ENCODE measurements around the gene PROC. TPM values are rescaled to one million over a fixed set of nuclear protein-coding genes. Genes with fewer than 3 reads are reported as not detected.

The PROC gene
- total RNA-seq, 1 experiment from 2014 or later = not detected

GRCh38 chr2:127407661-127408003 is 10.6 kb upstream of the PROC start:
- H3K27ac ChIP-seq (ENCODE audit: low read depth, low read length) = no peak overlapping the region
- intact Hi-C loops (cut with micrococcal nuclease) = no loop called here
- no peak overlapping the region for H2AFZ ChIP-seq (ENCODE audit: low read depth, low read length, poor library complexity, severe bottlenecking)
- H3K4me3 ChIP-seq (replicated peaks in 1 of 2; ENCODE audit: low read depth in 1 of 2, low read length in 2 of 2) = no peak overlapping the region
- peak; percentile 81 for TF ChIP-seq MAX (IDR thresholded peaks at IDR 0.05)
- peak; percentile 72; the same call in 1 of the 2 replicates for TF ChIP-seq CBX3 (IDR thresholded peaks at IDR 0.05; ENCODE audit: low read depth)
- no peak for TF ChIP-seq TCF7L2 (IDR thresholded peaks at IDR 0.05; ENCODE audit: borderline replicate concordance, extremely low read depth, insufficient read depth, insufficient read length)
- H3K79me2 ChIP-seq (ENCODE audit: insufficient read depth, low read length) = no peaks in the 10 kb centered on the region
- peak; percentile 67 for ATAC-seq
- ChIA-PET RAD21 (ENCODE audit: low non-redundant PET in 1 of 2, low total read pairs in 2 of 2, uncharacterized antibody in 2 of 2, unreplicated experiment in 2 of 2) (no interaction called here), CTCF (interaction anchor here (0.6 kb wide), 1 partner anchor 573 kb away, joined by 3 read pairs; no protein-coding TSS in a partner anchor), POLR2A (no interaction called here)
- H3K4me1 ChIP-seq (ENCODE audit: control insufficient read depth in 1 of 2, insufficient read depth in 2 of 2, low read length in 2 of 2) = peaks cover 24 to 26% of the 10 kb centered on the region in 2 experiments
- no TSS peak for BruUV-seq (replicated peaks)
- H3K9ac ChIP-seq (ENCODE audit: low read length) = no peak overlapping the region
- no peaks in the 10 kb centered on the region for H3K9me3 ChIP-seq (ENCODE audit: control insufficient read depth in 1 of 2, insufficient read depth in 1 of 2, low read depth in 1 of 2, low read length in 2 of 2)
- H3K36me3 ChIP-seq (ENCODE audit: control insufficient read depth in 1 of 2, insufficient read depth in 2 of 2, low read length in 2 of 2) = no peaks in the 10 kb centered on the region
- peak overlapping the region; percentile 76 for H3K4me2 ChIP-seq (ENCODE audit: low read length)
- no peaks in the 10 kb centered on the region for H3K9me2 ChIP-seq (ENCODE audit: insufficient read depth)
- H4K20me1 ChIP-seq (ENCODE audit: insufficient read depth) = no peaks in the 10 kb centered on the region
- peaks cover 46% of the 10 kb centered on the region for H3K27me3 ChIP-seq (ENCODE audit: insufficient read depth, low read length)
- no peak for DNase-seq (ENCODE audit: low read depth, low spot score)

- ChIA-PET POLR2A (no interaction called here), CTCF (interaction anchor here (0.6 kb wide), 1 partner anchor 573 kb away, joined by 3 read pairs; no protein-coding TSS in a partner anchor), RAD21 (ENCODE audit: low non-redundant PET in 1 of 2, low total read pairs in 2 of 2, uncharacterized antibody in 2 of 2, unreplicated experiment in 2 of 2) (no interaction called here)
- Histone ChIP-seq H3K36me3 (ENCODE audit: control insufficient read depth in 1 of 2, insufficient read depth in 2 of 2, low read length in 2 of 2) (no peaks in the 10 kb centered on the region), H3K4me2 (ENCODE audit: low read length) (peak overlapping the region; percentile 76), H3K9ac (ENCODE audit: low read length) (peak overlapping the region; percentile 13; the same call in 1 of the 2 replicates), H3K9me2 (ENCODE audit: insufficient read depth) (no peaks in the 10 kb centered on the region), H3K4me1 (ENCODE audit: control insufficient read depth in 1 of 2, insufficient read depth in 2 of 2, low read length in 2 of 2) (peaks cover 24 to 26% of the 10 kb centered on the region in 2 experiments), H3K9me3 (ENCODE audit: control insufficient read depth in 1 of 2, insufficient read depth in 1 of 2, low read depth in 1 of 2, low read length in 2 of 2) (no peaks in the 10 kb centered on the region), H3K27me3 (ENCODE audit: insufficient read depth, low read length) (peaks cover 41% of the 10 kb centered on the region), H3K79me2 (ENCODE audit: insufficient read depth, low read length) (no peaks in the 10 kb centered on the region), H3K4me3 (replicated peaks in 1 of 2; ENCODE audit: low read depth in 1 of 2, low read length in 2 of 2) (peak overlapping the region; percentile 33 to 50), H4K20me1 (ENCODE audit: insufficient read depth) (no peaks in the 10 kb centered on the region), H2AFZ (ENCODE audit: low read depth, low read length, poor library complexity, severe bottlenecking) (no peak overlapping the region), H3K27ac (ENCODE audit: low read depth, low read length) (peak overlapping the region; percentile 39; the same call in 1 of the 2 replicates)
- BruUV-seq (replicated peaks) = no TSS peak
- peak; percentile 57 for DNase-seq (ENCODE audit: low read depth, low spot score)
- intact Hi-C loops (cut with micrococcal nuclease) = no loop called here
- ATAC-seq = peak; percentile 87
- TF ChIP-seq ZFX (IDR thresholded peaks at IDR 0.05) (peak; percentile 40; the same call in 1 of the 2 replicates), ZBTB33 (IDR thresholded peaks at IDR 0.05; ENCODE audit: extremely low read depth, insufficient replicate concordance, low read length) (no peak), MAX (IDR thresholded peaks at IDR 0.05) (peak; percentile 45), TCF7L2 (IDR thresholded peaks at IDR 0.05; ENCODE audit: borderline replicate concordance, extremely low read depth, insufficient read depth, insufficient read length) (peak; percentile 52), ELF1 (IDR thresholded peaks at IDR 0.05; ENCODE audit: borderline replicate concordance, low read depth) (no peak), EGR1 (IDR thresholded peaks at IDR 0.05; ENCODE audit: low read depth) (no peak), YY1 (IDR thresholded peaks at IDR 0.05; ENCODE audit: extremely low read depth, insufficient replicate concordance, low read depth, low read length) (no peak), CBX3 (IDR thresholded peaks at IDR 0.05; ENCODE audit: low read depth) (0 out of 2 replicates have a peak, but pooled peaks have one; percentile 51), CEBPB (IDR thresholded peaks at IDR 0.05; ENCODE audit: low read depth) (no peak; the same call in 1 of the 2 replicates), SIN3A (IDR thresholded peaks at IDR 0.05; ENCODE audit: low read depth) (no peak), SRF (IDR thresholded peaks at IDR 0.05; ENCODE audit: low read depth) (peak; percentile 61; the same call in 1 of the 2 replicates), EZH2 (IDR thresholded peaks at IDR 0.05) (no peak), SP1 (IDR thresholded peaks at IDR 0.05; ENCODE audit: low read depth) (peak; percentile 72), JUND (IDR thresholded peaks at IDR 0.05) (peak; percentile 89), RAD21 (IDR thresholded peaks at IDR 0.05; ENCODE audit: low read depth) (no peak), POLR2AphosphoS5 (IDR thresholded peaks at IDR 0.05; ENCODE audit: low read depth, low read length) (peak; percentile 81), FOSL1 (IDR thresholded peaks at IDR 0.05; ENCODE audit: low read depth) (peak; percentile 91), ATF3 (IDR thresholded peaks at IDR 0.05) (no peak)
These were observed 10.0 kb upstream of the PROC start for GRCh38 chr2:127408004-127408806.

All from HCT116 (cell line).